ENCODE results near the gene PTPRK.

Gene PTPRK

GRCh38 chr6:128239146-128239545 lies 281.3 kb downstream of the PTPRK start:
- DNase-seq, result no peak

- DNase-seq, result no peak
Observed at GRCh38 chr6:128238225-128238624, 282.2 kb downstream of the PTPRK start.

GRCh38 chr6:128235556-128235955 lies 284.8 kb downstream of the PTPRK start:
- DNase-seq, result no peak

- DNase-seq, result no peak
Observed at GRCh38 chr6:128233531-128233930, 286.9 kb downstream of the PTPRK start.

GRCh38 chr6:128230267-128230989 lies 290.0 kb downstream of the PTPRK start:
- DNase-seq, result no peak

- no peak for DNase-seq
Observed at GRCh38 chr6:128225612-128226011, 294.8 kb downstream of the PTPRK start.

- DNase-seq, result no peak
Observed at GRCh38 chr6:128216917-128217316, 303.5 kb downstream of the PTPRK start.

- DNase-seq, result no peak
Observed at GRCh38 chr6:128209771-128210170, 310.6 kb downstream of the PTPRK start.

GRCh38 chr6:128208851-128209580 lies 311.4 kb downstream of the PTPRK start:
- DNase-seq, result no peak

GRCh38 chr6:128208078-128208477 lies 312.3 kb downstream of the PTPRK start:
- DNase-seq, result no peak

GRCh38 chr6:128206610-128207426 lies 313.6 kb downstream of the PTPRK start:
- no peak for DNase-seq

- DNase-seq, result no peak
Observed at GRCh38 chr6:128204616-128205015, 315.8 kb downstream of the PTPRK start.

GRCh38 chr6:128202169-128202765 lies 318.1 kb downstream of the PTPRK start:
- DNase-seq, result no peak

GRCh38 chr6:128200789-128201188 lies 319.6 kb downstream of the PTPRK start:
- DNase-seq, result no peak

GRCh38 chr6:128199461-128199860 lies 320.9 kb downstream of the PTPRK start:
- DNase-seq, result no peak

GRCh38 chr6:128192972-128193371 lies 327.4 kb downstream of the PTPRK start:
- DNase-seq, result no peak

GRCh38 chr6:128188678-128189077 lies 331.7 kb downstream of the PTPRK start:
- DNase-seq, result no peak

- DNase-seq, result no peak
Observed at GRCh38 chr6:128186729-128187128, 333.7 kb downstream of the PTPRK start.

GRCh38 chr6:128179876-128180438 lies 340.4 kb downstream of the PTPRK start:
- no peak for DNase-seq

- DNase-seq, result no peak
Observed at GRCh38 chr6:128174724-128175123, 345.7 kb downstream of the PTPRK start.

- DNase-seq, result no peak
Observed at GRCh38 chr6:128172752-128173682, 347.4 kb downstream of the PTPRK start.

- no peak for DNase-seq
Observed at GRCh38 chr6:128172081-128172480, 348.3 kb downstream of the PTPRK start.

Data from NCI-H2029 treated with DMSO at 0.1 percent for 48 hours (cell line).